WI38 (cell line): ENCODE measurements around the gene SULT2B1.

Source experiments
- H3K4me3 ChIP-seq: 2 replicates; pipeline ENCODE4 v1.5.1; 2011; ENCODE audit warnings: low read depth, mild to moderate bottlenecking, control low read depth, low read length
- CTCF ChIP-seq: IDR thresholded peaks from 2 replicates; pipeline ENCODE4 v1.5.1; 2012; ENCODE audit warnings: low read depth, mild to moderate bottlenecking, control low read depth, low read length

Gene SULT2B1

GRCh38 chr19:48625891-48626327 lies 73.9 kb downstream of the SULT2B1 start:
- TF ChIP-seq CTCF, result no peak
- no peak overlapping the region for H3K4me3 ChIP-seq

- no peak for TF ChIP-seq CTCF
Measured at GRCh38 chr19:48627201-48627864, 75.4 kb downstream of the SULT2B1 start.

GRCh38 chr19:48627865-48628314 lies 75.9 kb downstream of the SULT2B1 start:
- TF ChIP-seq CTCF, result no peak
- no peak overlapping the region for H3K4me3 ChIP-seq

More at GRCh38 chr19:48627201-48627864, 75.4 kb downstream of the SULT2B1 start:
- H3K4me3 ChIP-seq, result no peak overlapping the region

- no peak for TF ChIP-seq CTCF
- H3K4me3 ChIP-seq, result no peak overlapping the region
Measured at GRCh38 chr19:48628486-48629296, 76.7 kb downstream of the SULT2B1 start.

GRCh38 chr19:48629297-48629598 lies 77.3 kb downstream of the SULT2B1 start:
- TF ChIP-seq CTCF, result no peak
- no peak overlapping the region for H3K4me3 ChIP-seq

GRCh38 chr19:48629599-48630295 lies 77.8 kb downstream of the SULT2B1 start:
- no peak overlapping the region for H3K4me3 ChIP-seq
- TF ChIP-seq CTCF, result no peak
